GM18951 (cell line): ENCODE data around the gene HACD3.

Experiments used
- POLR2A ChIP-seq: IDR thresholded peaks from 4 replicates; pipeline ENCODE4 v1.6.1; 2011; ENCODE audit warnings: mild to moderate bottlenecking; ENCODE audit not compliant: insufficient read length, insufficient read depth; ENCODE audit errors: extremely low read depth
- in situ Hi-C: fragments of 300-500 bp; cut with MboI; formaldehyde crosslinking; loops from one replicate; pipeline ENCODE4 v1.12.0; 2022; ENCODE audit warnings: low sequenced_read_pairs, mixed read lengths, inconsistent platforms; ENCODE audit not compliant: unreplicated experiment

The HACD3 gene

GRCh38 chr15:65621638-65622037 is 91.4 kb downstream of the HACD3 start, which contains the start of gene SLC24A1:
Gene SLC24A1 (plus strand): TSS chr15:65621938. CDS start chr15:65624081, 2,143 bp downstream.
- no peak for TF ChIP-seq POLR2A
- in situ Hi-C loops = loop anchor here (10.0 kb wide), 1 partner anchor 223 kb away; no protein-coding TSS in a partner anchor

GRCh38 chr15:65623103-65623502 is 92.8 kb downstream of the HACD3 start:
- in situ Hi-C loops = loop anchor here (10.0 kb wide), 1 partner anchor 222 kb away; no protein-coding TSS in a partner anchor
- TF ChIP-seq POLR2A = no peak

GRCh38 chr15:65626856-65627255 is 96.6 kb downstream of the HACD3 start:
- in situ Hi-C loops = loop anchor here (10.0 kb wide), 1 partner anchor 218 kb away; no protein-coding TSS in a partner anchor
- no peak for TF ChIP-seq POLR2A
